D721Med (cell line): ENCODE results near the gene GSAP.
"Not testable (repeated sequence)": the region's sequence is repeated elsewhere in the genome, so short reads cannot be mapped to it uniquely, and the experiment has no call there.

Experiments used
- DNase-seq: peaks from one replicate; pipeline ENCODE4 v3.0.0; 2011; ENCODE audit warnings: low spot score; ENCODE audit not compliant: insufficient read length
- FAIRE-seq: peaks from 2 replicates; lab custom pipeline; 2011; peaks lifted over from hg19 to GRCh38; lab: Jason Lieb, UNC
- TF ChIP-seq, protein P1 (sequence below): IDR thresholded peaks from 2 replicates; pipeline ENCODE4 v1.5.1; 2012; ENCODE audit warnings: mild to moderate bottlenecking, control low read depth; ENCODE audit not compliant: insufficient read depth; ENCODE audit errors: missing control alignments

The GSAP gene

GRCh38 chr7:77276120-77276519 lies 140.0 kb downstream of the GSAP start:
- TF ChIP-seq, protein P1, sequence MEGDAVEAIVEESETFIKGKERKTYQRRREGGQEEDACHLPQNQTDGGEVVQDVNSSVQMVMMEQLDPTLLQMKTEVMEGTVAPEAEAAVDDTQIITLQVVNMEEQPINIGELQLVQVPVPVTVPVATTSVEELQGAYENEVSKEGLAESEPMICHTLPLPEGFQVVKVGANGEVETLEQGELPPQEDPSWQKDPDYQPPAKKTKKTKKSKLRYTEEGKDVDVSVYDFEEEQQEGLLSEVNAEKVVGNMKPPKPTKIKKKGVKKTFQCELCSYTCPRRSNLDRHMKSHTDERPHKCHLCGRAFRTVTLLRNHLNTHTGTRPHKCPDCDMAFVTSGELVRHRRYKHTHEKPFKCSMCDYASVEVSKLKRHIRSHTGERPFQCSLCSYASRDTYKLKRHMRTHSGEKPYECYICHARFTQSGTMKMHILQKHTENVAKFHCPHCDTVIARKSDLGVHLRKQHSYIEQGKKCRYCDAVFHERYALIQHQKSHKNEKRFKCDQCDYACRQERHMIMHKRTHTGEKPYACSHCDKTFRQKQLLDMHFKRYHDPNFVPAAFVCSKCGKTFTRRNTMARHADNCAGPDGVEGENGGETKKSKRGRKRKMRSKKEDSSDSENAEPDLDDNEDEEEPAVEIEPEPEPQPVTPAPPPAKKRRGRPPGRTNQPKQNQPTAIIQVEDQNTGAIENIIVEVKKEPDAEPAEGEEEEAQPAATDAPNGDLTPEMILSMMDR: no peak
- no peak for DNase-seq
- FAIRE-seq: no peak

- not testable (repeated sequence) for DNase-seq, FAIRE-seq
Observed at GRCh38 chr7:77275663-77276062, 140.5 kb downstream of the GSAP start.

DNA sequence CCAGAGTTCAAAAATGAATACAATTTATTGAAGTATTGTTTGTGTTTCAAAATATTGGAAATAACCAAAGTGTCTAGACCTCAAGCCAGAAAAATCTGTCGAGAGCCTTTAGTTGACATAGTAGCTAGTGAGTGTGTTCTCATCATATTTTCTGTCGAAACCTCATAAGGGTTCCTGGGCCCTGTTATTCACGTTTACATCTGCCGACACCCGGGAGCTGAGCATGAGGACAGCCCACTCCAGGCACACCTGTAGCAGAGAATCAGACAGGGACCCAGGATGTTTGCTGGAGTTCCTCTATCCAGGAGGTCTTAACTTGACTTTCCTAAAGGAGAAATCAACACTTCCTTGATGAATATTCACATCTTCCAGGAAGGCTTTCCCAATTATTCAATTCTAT lies 144.4 kb downstream of the GSAP start:
- DNase-seq (no peak), FAIRE-seq (no peak)
- TF ChIP-seq, protein P1: no peak

DNA sequence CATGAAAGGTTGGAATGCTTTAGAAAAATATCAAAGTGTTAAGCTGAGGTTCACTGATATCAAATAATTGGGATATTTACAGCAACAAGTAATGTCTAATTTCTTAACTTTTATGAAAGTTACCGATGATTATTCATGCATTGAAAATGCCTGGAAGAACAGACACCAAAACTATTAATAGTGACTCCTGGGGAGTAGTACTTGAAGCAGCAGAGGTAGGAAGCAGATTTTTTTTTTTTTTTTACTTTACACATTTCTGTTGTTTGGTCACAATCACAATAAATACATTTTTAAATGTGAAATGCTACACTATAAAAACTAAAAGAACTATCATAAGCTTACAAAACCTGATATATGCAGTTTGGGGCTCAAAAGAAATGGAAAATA lies 146.1 kb downstream of the GSAP start:
- no peak for DNase-seq
- TF ChIP-seq, protein P1: no peak
- no peak for FAIRE-seq

GRCh38 chr7:77269360-77270093 lies 146.6 kb downstream of the GSAP start:
- TF ChIP-seq, protein P1: no peak
- FAIRE-seq (no peak), DNase-seq (no peak)

GRCh38 chr7:77266291-77266794 lies 149.8 kb downstream of the GSAP start:
- DNase-seq (no peak), FAIRE-seq (no peak)
- TF ChIP-seq, protein P1: no peak

GRCh38 chr7:77265666-77266065 lies 150.5 kb downstream of the GSAP start:
- FAIRE-seq (no peak), DNase-seq (no peak)
- TF ChIP-seq, protein P1: no peak
